ENCODE data around the gene OPN1SW.

Gene OPN1SW

DNA sequence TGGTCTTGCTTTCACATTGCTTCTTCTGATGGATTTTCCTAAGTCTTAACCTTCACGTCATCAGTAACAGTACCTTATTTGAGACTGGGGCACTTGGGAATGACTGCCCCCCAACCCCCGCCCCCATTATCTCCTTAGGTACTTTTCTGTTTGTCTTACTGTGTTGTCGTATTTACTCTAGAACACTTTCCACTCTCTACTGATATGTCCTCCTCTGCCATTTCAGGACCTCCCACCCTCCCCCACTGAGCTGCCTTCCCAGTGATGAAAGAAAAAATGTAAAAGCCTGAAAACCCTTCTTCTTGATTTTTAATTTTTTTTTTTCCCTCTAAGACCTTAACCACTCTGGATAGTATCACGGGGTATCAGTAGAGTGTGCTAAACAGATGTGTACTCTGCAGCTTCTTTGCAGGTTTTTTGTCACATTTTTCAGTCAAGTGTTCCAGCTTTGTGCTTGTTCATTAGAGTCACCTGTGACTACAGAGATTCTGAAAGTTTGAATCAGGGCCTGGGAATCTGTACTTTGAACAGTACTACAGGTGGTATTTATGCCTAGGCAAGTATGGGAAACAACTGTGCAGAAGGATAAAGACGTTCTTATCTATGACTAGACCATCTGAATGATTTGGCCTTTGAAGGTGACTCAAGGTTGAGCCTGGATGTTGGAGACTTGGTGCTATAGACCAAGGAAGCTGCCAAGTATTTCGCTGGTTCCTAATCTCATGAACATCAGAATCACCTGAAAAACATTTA is 28.1 kb downstream of the OPN1SW start:
- no peak overlapping the region for H3K4me3 ChIP-seq (ENCODE audit: low read depth, low read length)
- TF ChIP-seq, protein P1, sequence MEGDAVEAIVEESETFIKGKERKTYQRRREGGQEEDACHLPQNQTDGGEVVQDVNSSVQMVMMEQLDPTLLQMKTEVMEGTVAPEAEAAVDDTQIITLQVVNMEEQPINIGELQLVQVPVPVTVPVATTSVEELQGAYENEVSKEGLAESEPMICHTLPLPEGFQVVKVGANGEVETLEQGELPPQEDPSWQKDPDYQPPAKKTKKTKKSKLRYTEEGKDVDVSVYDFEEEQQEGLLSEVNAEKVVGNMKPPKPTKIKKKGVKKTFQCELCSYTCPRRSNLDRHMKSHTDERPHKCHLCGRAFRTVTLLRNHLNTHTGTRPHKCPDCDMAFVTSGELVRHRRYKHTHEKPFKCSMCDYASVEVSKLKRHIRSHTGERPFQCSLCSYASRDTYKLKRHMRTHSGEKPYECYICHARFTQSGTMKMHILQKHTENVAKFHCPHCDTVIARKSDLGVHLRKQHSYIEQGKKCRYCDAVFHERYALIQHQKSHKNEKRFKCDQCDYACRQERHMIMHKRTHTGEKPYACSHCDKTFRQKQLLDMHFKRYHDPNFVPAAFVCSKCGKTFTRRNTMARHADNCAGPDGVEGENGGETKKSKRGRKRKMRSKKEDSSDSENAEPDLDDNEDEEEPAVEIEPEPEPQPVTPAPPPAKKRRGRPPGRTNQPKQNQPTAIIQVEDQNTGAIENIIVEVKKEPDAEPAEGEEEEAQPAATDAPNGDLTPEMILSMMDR (IDR thresholded peaks at IDR 0.05; ENCODE audit: borderline replicate concordance, insufficient read depth, low read depth, low read length), result no peak

DNA sequence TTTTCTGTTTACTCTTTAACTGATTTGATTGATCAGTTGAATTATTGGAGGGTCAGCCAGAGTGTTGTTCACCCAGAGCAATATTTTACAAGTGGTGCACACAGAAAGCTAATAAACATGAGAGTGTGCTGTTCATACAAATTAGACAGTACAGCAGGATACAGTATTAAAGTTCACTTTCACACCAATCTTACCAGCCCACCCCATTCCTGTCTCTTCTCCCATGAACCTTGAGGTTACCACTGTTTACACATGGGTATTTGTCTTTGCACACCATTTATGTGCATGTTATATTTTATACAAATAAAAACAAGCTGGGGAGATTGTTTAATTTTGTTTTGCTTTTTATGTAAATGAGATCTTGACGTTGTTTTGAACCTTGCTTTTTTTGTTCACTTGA is 29.9 kb downstream of the OPN1SW start:
- H3K4me3 ChIP-seq (ENCODE audit: low read depth, low read length), result no peak overlapping the region
- TF ChIP-seq, protein P1 (IDR thresholded peaks at IDR 0.05; ENCODE audit: borderline replicate concordance, insufficient read depth, low read depth, low read length), result no peak

DNA sequence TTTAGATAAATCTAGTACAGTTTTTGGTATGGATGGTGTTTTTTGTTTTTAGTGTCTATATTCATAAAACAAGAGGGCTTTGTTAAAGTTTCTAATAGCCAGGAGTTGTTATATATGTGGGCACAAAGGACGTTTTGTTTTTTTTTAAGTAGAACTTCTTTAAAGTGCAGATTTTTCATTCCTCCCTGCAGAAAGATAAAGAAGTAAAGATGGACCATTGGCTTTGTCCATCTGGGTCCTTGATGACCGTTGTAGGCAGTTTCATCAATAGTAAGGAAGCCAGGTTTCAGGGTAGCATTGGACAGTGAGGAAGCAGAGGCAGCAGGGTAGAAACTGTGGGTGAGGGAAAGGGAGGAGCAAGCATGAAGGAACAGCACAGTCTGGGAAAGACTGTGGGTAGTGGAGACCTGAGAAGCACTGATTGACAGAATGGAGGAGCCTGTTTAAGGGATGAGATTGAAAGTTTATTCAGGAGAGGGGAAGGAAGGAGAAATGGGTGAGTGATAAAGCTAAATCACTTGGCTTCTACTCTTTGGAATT is 31.2 kb downstream of the OPN1SW start:
- TF ChIP-seq, protein P1 (IDR thresholded peaks at IDR 0.05; ENCODE audit: borderline replicate concordance, insufficient read depth, low read depth, low read length), result no peak
- H3K4me3 ChIP-seq (ENCODE audit: low read depth, low read length), result no peak overlapping the region

DNA sequence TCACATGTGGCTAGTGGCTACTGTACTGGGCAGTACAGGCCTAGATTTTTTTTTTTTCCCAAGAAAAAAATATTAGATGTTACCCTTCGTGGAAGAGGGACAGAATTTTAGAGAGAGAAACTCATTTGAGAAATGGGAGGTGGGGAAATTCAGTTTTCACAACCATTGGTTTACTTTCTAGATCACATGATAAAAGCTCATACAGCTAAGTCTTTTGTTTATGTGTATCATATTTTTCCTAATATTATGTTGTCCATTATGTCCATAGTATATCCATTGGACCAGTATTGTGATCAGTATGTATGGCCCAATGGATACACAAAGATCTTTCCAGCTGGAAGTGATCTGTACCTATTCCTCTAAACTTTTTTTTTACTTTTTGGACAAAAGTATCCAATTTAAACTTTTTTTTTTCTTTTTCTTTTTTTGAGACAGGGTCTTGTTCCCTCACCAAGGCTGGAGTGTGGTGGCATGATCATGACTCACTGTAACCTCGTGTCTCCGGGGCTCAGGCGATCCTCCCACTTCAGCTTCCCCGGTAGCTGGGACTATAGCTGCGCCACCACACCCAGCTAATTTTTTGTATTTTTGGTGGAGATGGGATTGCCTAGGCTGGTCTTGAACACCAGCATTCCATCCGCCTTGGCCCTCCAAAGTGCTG is 32.4 kb downstream of the OPN1SW start:
- TF ChIP-seq, protein P1 (IDR thresholded peaks at IDR 0.05; ENCODE audit: borderline replicate concordance, insufficient read depth, low read depth, low read length), result no peak
- H3K4me3 ChIP-seq (ENCODE audit: low read depth, low read length), result no peak overlapping the region

DNA sequence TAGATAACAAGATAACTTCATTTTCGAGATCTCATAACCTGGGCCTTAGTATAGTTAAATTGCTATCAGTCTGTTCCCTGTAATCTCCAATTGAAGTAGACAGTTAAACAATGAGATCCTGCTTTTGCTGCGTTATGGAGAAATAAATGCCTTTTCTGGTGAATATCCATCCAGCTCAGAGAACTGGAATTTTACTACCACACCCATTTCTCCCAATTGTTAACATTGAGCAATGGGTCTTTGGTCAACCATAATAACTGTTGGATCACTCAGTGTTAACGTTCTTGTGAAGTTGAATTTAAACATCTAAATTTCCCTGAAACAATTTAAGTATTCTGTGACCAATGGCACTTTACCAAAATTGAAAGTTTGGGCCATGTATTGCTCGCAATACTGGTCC is 33.4 kb downstream of the OPN1SW start:
- H3K4me3 ChIP-seq (ENCODE audit: low read depth, low read length), result no peak overlapping the region
- TF ChIP-seq, protein P1 (IDR thresholded peaks at IDR 0.05; ENCODE audit: borderline replicate concordance, insufficient read depth, low read depth, low read length), result no peak

DNA sequence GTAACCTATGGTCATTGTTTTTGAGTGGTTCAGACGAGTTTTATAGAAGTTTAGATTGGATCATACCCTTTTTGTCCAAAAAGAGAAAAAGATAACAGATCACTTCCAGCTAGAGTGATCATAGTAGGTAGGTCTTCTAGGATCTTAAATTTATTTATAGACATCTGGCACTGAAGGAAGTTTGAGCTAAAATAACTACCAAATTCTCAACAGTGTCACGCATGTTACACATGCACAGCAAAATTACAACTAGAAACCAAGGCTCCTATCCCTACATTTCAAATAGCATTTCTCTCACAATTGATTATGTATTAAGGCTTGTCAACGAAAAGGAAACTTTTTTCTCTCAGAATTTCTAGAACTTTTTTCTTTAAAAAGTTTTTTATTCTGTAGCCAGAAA is 34.1 kb downstream of the OPN1SW start:
- H3K4me3 ChIP-seq (ENCODE audit: low read depth, low read length), result no peak overlapping the region
- TF ChIP-seq, protein P1 (IDR thresholded peaks at IDR 0.05; ENCODE audit: borderline replicate concordance, insufficient read depth, low read depth, low read length), result no peak

Measured in GM12875 (cell line).